Activated CD4-positive, alpha-beta T cell treated with anti-CD3 and anti-CD28 coated beads, Interleukin-2, amount 50 U/mL, for 24 hours (primary cell): ENCODE results near the gene RTL10.
"Not testable (repeated sequence)": the region's sequence is repeated elsewhere in the genome, so short reads cannot be mapped to it uniquely, and the experiment has no call there.

Source experiments
- DNase-seq, 2 donors: peaks; one replicate each; pipeline ENCODE4 v3.0.0-alpha.2; 2020; ENCODE audit warnings: low read depth in 1 of 2, low spot score in 1 of 2

Gene RTL10

GRCh38 chr22:19845054-19845722, 9.5 kb downstream of the RTL10 start:
- no peak for DNase-seq

GRCh38 chr22:19844377-19845053, 10.2 kb downstream of the RTL10 start:
- DNase-seq, result no peak

- no peak for DNase-seq
Observed at GRCh38 chr22:19843857-19844376, 10.8 kb downstream of the RTL10 start.

- DNase-seq, result no peak
Observed at GRCh38 chr22:19843107-19843856, 11.4 kb downstream of the RTL10 start.

- no peak for DNase-seq
Observed at GRCh38 chr22:19842393-19843106, 12.1 kb downstream of the RTL10 start.

- DNase-seq, result no peak
Observed at GRCh38 chr22:19841641-19842392, 12.9 kb downstream of the RTL10 start.

- no peak for DNase-seq
Observed at GRCh38 chr22:19840955-19841640, 13.6 kb downstream of the RTL10 start.

- DNase-seq, result no peak
Observed at GRCh38 chr22:19840059-19840458, 14.6 kb downstream of the RTL10 start.

GRCh38 chr22:19837915-19838314, 16.8 kb downstream of the RTL10 start:
- DNase-seq, result no peak

GRCh38 chr22:19836512-19836911, 18.2 kb downstream of the RTL10 start:
- DNase-seq, result no peak

GRCh38 chr22:19834599-19834998, 20.1 kb downstream of the RTL10 start:
- DNase-seq, result no peak

GRCh38 chr22:19833327-19833726, 21.3 kb downstream of the RTL10 start:
- DNase-seq, result not testable (repeated sequence)

GRCh38 chr22:19832476-19833108, 22.1 kb downstream of the RTL10 start:
- no peak for DNase-seq

- DNase-seq, result not testable (repeated sequence)
Observed at GRCh38 chr22:19831979-19832378, 22.7 kb downstream of the RTL10 start.

GRCh38 chr22:19831016-19831415, 23.7 kb downstream of the RTL10 start:
- no peak for DNase-seq

GRCh38 chr22:19828035-19828401, 26.7 kb downstream of the RTL10 start:
- no peak for DNase-seq

- DNase-seq, result no peak
Observed at GRCh38 chr22:19827341-19828034, 27.2 kb downstream of the RTL10 start.

- DNase-seq, result no peak
Observed at GRCh38 chr22:19826619-19826950, 28.1 kb downstream of the RTL10 start.
